Small intestine (tissue), 7 donors: ENCODE measurements around the gene CDHR1. TPM values are rescaled to one million over a fixed set of nuclear protein-coding genes. Genes with fewer than 3 reads are reported as not detected.

Experiments used
- DNase-seq, 2 donors: peaks; one replicate each; pipeline versions ENCODE4 v3.0.0 to v3.0.0-alpha.2; 2013
- FAIRE-seq: peaks from 2 replicates; lab custom pipeline; 2012; peaks lifted over from hg19 to GRCh38; lab: Jason Lieb, UNC
- H3K27ac ChIP-seq, 3 donors: one replicate each; pipeline ENCODE4 v1.5.1; 2013; ENCODE audit warnings: low read length in 2 of 3, mild to moderate bottlenecking in 2 of 3, control low read depth in 1 of 3, inconsistent platforms in 1 of 3, low read depth in 1 of 3, moderate library complexity in 1 of 3
- H3K27me3 ChIP-seq, 3 donors: one replicate each; pipeline ENCODE4 v1.6.1; 2013; ENCODE audit warnings: low read length in 3 of 3, inconsistent platforms in 1 of 3; ENCODE audit not compliant: control insufficient read depth in 3 of 3, insufficient read depth in 3 of 3
- H3K36me3 ChIP-seq, 3 donors: one replicate each; pipeline ENCODE4 v1.6.1; 2013; ENCODE audit warnings: low read length in 3 of 3, inconsistent platforms in 1 of 3, low read depth in 1 of 3, mild to moderate bottlenecking in 1 of 3, moderate library complexity in 1 of 3; ENCODE audit not compliant: control insufficient read depth in 3 of 3, insufficient read depth in 2 of 3
- H3K4me1 ChIP-seq, 3 donors: one replicate each; pipeline ENCODE4 v1.6.1; 2013; ENCODE audit warnings: low read length in 2 of 3, inconsistent platforms in 1 of 3, low read depth in 1 of 3, mild to moderate bottlenecking in 1 of 3, moderate library complexity in 1 of 3; ENCODE audit not compliant: control insufficient read depth in 3 of 3, insufficient read depth in 2 of 3
- H3K4me3 ChIP-seq, 3 donors: one replicate each; pipeline ENCODE4 v1.5.1; 2013; ENCODE audit warnings: low read length in 3 of 3, control low read depth in 1 of 3, inconsistent platforms in 1 of 3, low read depth in 1 of 3, mild to moderate bottlenecking in 1 of 3, moderate library complexity in 1 of 3
- H3K9me3 ChIP-seq, 2 donors: one replicate each; pipeline ENCODE4 v1.6.1; 2013; ENCODE audit warnings: low read depth in 1 of 2, low read length in 1 of 2; ENCODE audit not compliant: control insufficient read depth in 2 of 2, insufficient read depth in 1 of 2
- WGBS, 3 donors: extraction: QIAGEN DNeasy Blood & Tissue Kit; methylation state at CpG; one replicate each; pipeline ENCODE4 v1.1.7; 2013; 5-methylcytosine and 5-hydroxymethylcytosine counted together
- polyA plus RNA-seq, 4 donors: library from polyadenylated mRNA; stranded (reverse) in 3 of 4; unstranded in 1 of 4; fragments of 200-250 nt in 3 of 4; fragments of 120-200 nt in 1 of 4; gene quantifications; one replicate each; pipeline versions ENCODE4 v1.2.1 to v1.2.3, GENCODE V29; 2013
- donor health status: healthy with polysubstance abuse.
- donor health status: control.
- donor health status: control.
- donor health status: Bipolar disorder and iron deficiency.
- donor health status: healthy.

The CDHR1 gene
- polyA plus RNA-seq, 4 donors, result 0.06 to 18.2 TPM; not detected in 2

DNA sequence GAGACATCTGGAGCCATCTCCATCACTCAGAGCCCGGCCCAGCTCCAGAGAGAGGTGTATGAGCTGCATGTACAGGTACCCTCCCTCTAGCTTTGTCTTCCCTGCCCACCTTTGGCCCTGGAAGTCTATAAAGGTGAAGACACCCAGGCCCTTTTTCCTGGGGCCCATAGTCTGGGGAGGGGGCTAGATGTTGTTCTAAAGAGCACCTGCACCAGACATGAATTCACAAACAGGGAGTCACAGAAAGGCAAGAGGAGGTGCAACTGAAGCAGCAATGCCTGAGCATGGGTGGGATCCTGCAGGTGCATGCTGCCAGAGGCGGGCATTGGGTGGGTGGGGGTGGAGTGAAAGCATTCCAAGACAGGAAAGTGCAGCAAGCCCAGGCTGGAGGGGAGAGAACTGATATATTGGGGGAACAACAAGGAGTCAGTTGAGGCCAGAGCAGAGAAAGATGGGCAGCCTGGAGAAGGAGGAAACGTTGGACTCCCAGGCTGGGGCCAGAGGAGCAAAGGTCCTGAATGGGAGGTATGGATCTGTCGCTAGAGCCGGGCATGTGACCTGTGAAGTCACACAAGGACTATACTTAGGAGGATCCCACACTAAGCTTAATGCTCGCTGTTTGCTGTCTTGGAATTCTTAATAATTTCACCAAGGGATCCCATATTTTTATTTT, 11.7 kb downstream of the CDHR1 start:
- H3K4me1 ChIP-seq, result peaks cover 0 to 12% (median 0%) of the 10 kb centered on the region in 3 donors
- FAIRE-seq, result no peak
- peak; percentile 29 to 54 for DNase-seq
- no peaks in the 10 kb centered on the region for H3K36me3 ChIP-seq
- H3K27me3 ChIP-seq, result peaks cover 0 to 2% (median 0%) of the 10 kb centered on the region in 3 donors
- no peaks in the 10 kb centered on the region for H3K9me3 ChIP-seq
- no peak overlapping the region for H3K27ac ChIP-seq
- 27 to 55% (median 40%) methylated on average over 6 of the region's 6 CpGs for WGBS, 3 donors
- H3K4me3 ChIP-seq, result no peak overlapping the region

- Histone ChIP-seq H3K27me3 (peaks cover 0 to 2% (median 0%) of the 10 kb centered on the region in 3 donors), H3K27ac (no peak overlapping the region), H3K4me1 (no peaks in the 10 kb centered on the region), H3K9me3 (no peaks in the 10 kb centered on the region), H3K4me3 (no peak overlapping the region), H3K36me3 (no peaks in the 10 kb centered on the region)
- FAIRE-seq, result no peak
- no peak for DNase-seq
- 86 to 89% (median 88%) methylated on average over 10 of the region's 10 CpGs for WGBS, 3 donors
Measured at GRCh38 chr10:84208023-84208422, 13.7 kb downstream of the CDHR1 start.

DNA sequence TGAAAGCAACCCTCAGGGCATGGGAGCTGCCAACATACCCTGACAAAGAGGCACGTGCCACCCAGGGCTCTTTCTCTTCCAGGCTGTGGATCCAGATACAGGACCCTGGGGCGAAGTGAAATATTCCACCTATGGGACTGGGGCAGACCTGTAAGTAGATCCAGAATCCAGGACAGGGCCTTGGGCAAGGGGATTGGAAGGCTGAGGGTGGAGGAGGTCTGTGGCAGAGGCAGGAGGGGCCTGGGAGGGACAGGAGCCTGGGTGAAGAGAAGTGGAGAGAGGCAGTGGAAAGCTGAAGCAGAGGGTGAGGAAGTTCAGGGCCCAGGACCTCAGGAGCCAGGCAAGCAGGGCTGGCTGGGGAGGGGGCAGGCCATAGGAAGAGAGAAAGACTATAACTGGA, 17.2 kb downstream of the CDHR1 start:
- H3K27me3 ChIP-seq, result peaks cover 0 to 7% (median 0%) of the 10 kb centered on the region in 3 donors
- no peaks in the 10 kb centered on the region for H3K36me3 ChIP-seq
- H3K9me3 ChIP-seq, result no peaks in the 10 kb centered on the region
- no peak for FAIRE-seq
- H3K4me3 ChIP-seq, result no peak overlapping the region
- 67 to 85% (median 71%) methylated on average over 2 of the region's 2 CpGs for WGBS, 3 donors
- DNase-seq, result no peak
- H3K4me1 ChIP-seq, result no peaks in the 10 kb centered on the region
- H3K27ac ChIP-seq, result no peak overlapping the region

DNA sequence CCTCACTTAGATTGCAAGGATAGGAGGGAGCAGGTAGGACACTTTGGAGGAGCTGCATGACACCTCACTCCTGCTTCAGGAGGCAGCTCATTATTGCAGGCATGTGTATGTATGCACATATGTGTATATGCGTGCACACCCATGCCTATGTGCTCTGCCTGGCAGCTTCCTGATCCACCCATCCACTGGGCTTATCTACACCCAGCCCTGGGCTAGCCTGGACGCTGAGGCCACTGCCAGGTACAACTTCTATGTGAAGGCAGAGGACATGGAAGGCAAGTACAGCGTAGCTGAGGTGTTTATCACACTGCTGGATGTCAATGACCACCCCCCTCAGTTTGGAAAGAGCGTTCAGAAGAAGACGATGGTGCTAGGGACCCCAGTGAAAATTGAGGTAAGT, 17.7 kb downstream of the CDHR1 start:
- no peaks in the 10 kb centered on the region for H3K36me3 ChIP-seq
- H3K27me3 ChIP-seq, result peaks cover 0 to 5% (median 0%) of the 10 kb centered on the region in 3 donors
- DNase-seq, result no peak
- FAIRE-seq, result no peak
- WGBS, 3 donors, result 65 to 72% (median 66%) methylated on average over 5 of the region's 5 CpGs
- no peak overlapping the region for H3K27ac ChIP-seq
- no peak overlapping the region for H3K4me3 ChIP-seq
- H3K9me3 ChIP-seq, result no peaks in the 10 kb centered on the region
- no peaks in the 10 kb centered on the region for H3K4me1 ChIP-seq

DNA sequence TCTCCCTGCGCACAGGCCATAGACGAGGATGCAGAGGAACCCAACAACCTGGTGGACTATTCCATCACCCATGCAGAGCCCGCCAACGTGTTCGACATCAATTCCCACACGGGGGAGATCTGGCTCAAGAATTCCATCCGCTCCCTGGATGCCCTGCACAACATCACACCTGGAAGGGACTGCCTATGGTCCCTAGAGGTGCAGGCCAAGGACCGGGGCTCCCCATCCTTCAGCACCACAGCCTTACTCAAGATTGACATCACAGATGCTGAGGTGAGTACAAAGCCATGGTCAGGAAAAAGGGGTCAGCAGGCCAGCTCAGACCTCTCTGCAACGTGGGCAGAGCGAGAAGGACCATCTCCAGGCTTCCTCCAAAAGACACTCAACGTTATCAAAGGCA, 18.7 kb downstream of the CDHR1 start:
- no peak for DNase-seq
- H3K27ac ChIP-seq, result no peak overlapping the region
- WGBS, 3 donors, result 83 to 89% (median 88%) methylated on average over 11 of the region's 11 CpGs
- peaks cover 0 to 5% (median 0%) of the 10 kb centered on the region in 3 donors for H3K27me3 ChIP-seq
- H3K36me3 ChIP-seq, result no peaks in the 10 kb centered on the region
- no peaks in the 10 kb centered on the region for H3K9me3 ChIP-seq
- no peaks in the 10 kb centered on the region for H3K4me1 ChIP-seq
- no peak for FAIRE-seq
- no peak overlapping the region for H3K4me3 ChIP-seq

- no peak overlapping the region for H3K27ac ChIP-seq
- H3K27me3 ChIP-seq, result peaks cover 0 to 5% (median 0%) of the 10 kb centered on the region in 3 donors
- 72 to 87% (median 72%) methylated on average over 24 to 25 of the region's 25 CpGs for WGBS, 3 donors
- FAIRE-seq, result no peak
- H3K4me1 ChIP-seq, result no peaks in the 10 kb centered on the region
- no peak for DNase-seq
- H3K4me3 ChIP-seq, result no peak overlapping the region
- no peaks in the 10 kb centered on the region for H3K36me3 ChIP-seq
- no peaks in the 10 kb centered on the region for H3K9me3 ChIP-seq
Measured at GRCh38 chr10:84214046-84214572, 19.8 kb downstream of the CDHR1 start.

DNA sequence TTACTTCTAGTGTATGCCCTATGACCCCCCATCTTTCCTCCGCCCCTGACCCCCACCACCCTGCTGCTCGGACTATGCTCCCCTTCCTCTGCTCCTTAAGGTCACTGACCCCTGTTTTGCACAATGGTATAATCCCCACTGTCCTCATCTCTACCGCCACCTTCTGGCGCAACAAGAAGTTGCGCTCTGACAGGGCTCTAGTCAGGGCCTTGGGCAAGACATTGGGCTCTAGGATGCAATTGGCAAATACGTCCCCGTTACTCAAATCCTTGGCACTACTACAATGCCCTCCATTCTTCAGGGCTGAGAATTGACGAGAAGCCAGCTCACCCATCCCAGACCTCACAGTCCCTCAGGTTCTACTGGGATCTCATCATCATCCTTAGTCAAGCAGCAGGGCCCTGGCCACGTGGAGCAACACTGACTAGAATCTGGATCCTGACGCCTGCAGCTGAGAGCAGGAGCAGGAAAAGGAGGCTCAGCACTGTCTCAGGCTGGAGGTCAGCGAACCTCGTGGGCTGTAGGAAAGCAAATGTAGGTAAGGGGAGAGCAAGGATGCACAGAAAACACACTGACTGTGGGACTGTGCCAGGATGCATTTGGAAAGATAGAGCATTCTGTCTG, 20.4 kb downstream of the CDHR1 start:
- Histone ChIP-seq H3K4me1 (no peaks in the 10 kb centered on the region), H3K4me3 (no peak overlapping the region), H3K9me3 (no peaks in the 10 kb centered on the region), H3K27ac (no peak overlapping the region), H3K36me3 (no peaks in the 10 kb centered on the region), H3K27me3 (peaks cover 0 to 5% (median 0%) of the 10 kb centered on the region in 3 donors)
- 46 to 62% (median 48%) methylated on average over 12 of the region's 12 CpGs for WGBS, 3 donors
- DNase-seq (peak; percentile 15 to 32), FAIRE-seq (no peak)

DNA sequence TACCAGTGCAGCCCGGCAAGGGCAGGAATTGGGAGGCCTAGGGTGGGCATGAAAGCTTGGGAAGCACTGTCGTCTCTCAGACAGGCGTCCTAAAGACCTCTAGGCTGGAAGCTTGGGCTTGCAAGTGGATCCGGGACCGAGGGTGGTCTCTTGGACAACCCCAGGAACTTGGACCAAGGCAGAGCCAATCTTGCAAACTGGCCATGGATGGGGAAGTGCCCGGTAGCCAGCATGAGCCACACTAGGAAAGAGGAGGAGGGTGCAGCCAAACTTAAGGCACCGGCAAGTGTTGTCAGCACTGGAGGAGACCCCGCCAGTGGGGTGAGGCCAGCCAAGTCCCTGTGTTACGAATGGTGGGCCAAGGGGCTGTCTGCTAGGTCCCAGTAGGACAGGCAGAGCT, 22.5 kb downstream of the CDHR1 start:
- no peaks in the 10 kb centered on the region for H3K36me3 ChIP-seq
- no peak for FAIRE-seq
- no peaks in the 10 kb centered on the region for H3K9me3 ChIP-seq
- H3K27me3 ChIP-seq, result peaks cover 0 to 5% (median 0%) of the 10 kb centered on the region in 3 donors
- no peak overlapping the region for H3K27ac ChIP-seq
- no peaks in the 10 kb centered on the region for H3K4me1 ChIP-seq
- DNase-seq, result no peak
- H3K4me3 ChIP-seq, result no peak overlapping the region
- WGBS, 3 donors, result 86 to 88% (median 87%) methylated on average over 9 of the region's 9 CpGs
